Adrenal gland (tissue), 12 donors: ENCODE data around the gene SOX13. TPM values are rescaled to one million over a fixed set of nuclear protein-coding genes. Genes with fewer than 3 reads are reported as not detected.
"Not testable (repeated sequence)": the region's sequence is repeated elsewhere in the genome, so short reads cannot be mapped to it uniquely, and the experiment has no call there.

ENCODE experiments used
- DNase-seq, 7 donors: peaks; one replicate each; pipeline ENCODE4 v3.0.0-alpha.2; 2019 to 2020
- H3K27ac ChIP-seq, 5 donors: fragments of 200-600 bp; sonication (generic) in 4 of 5; 1 replicate in 3 of 5; 2 replicates in 2 of 5; pipeline versions ENCODE4 v1.5.1 to v1.8.0; 2016 to 2020; ENCODE audit warnings: mild to moderate bottlenecking in 1 of 5
- H3K27me3 ChIP-seq: fragments of 200-600 bp; 2 replicates; pipeline ENCODE4 v1.8.0; 2021
- H3K36me3 ChIP-seq, 2 donors: fragments of 200-600 bp; replicated peaks in 1 of 2; 1 replicate in 1 of 2; 2 replicates in 1 of 2; pipeline versions ENCODE4 v1.5.1 to v1.8.0; 2018 to 2022
- H3K4me1 ChIP-seq, 2 donors: fragments of 200-600 bp; replicated peaks in 1 of 2; 1 replicate in 1 of 2; 2 replicates in 1 of 2; pipeline versions ENCODE4 v1.5.1 to v1.8.0; 2018 to 2021
- H3K4me3 ChIP-seq, 4 donors: fragments of 200-600 bp; sonication (generic) in 3 of 4; one replicate each; pipeline ENCODE4 v1.5.1; 2016 to 2018
- H3K9me3 ChIP-seq, 3 donors: fragments of 200-600 bp; sonication (generic) in 1 of 3; replicated peaks in 1 of 3; 1 replicate in 2 of 3; 2 replicates in 1 of 3; pipeline versions ENCODE4 v1.5.1 to v1.8.0; 2016 to 2021
- CTCF ChIP-seq, 6 experiments: fragments of 450-650 bp in 4 of 6; fragments of 200-600 bp in 2 of 6; sonication (generic) in 1 of 6; IDR thresholded peaks; 1 replicate in 5 of 6; 2 replicates in 1 of 6; pipeline versions ENCODE4 v1.5.1 to v1.8.0; 2016 to 2021; ENCODE audit warnings: antibody characterized with exemption in 6 of 6, mild to moderate bottlenecking in 2 of 6, moderate library complexity in 1 of 6
- POLR2A ChIP-seq, 2 donors: fragments of 450-650 bp; IDR thresholded peaks; one replicate each; pipeline ENCODE4 v1.6.1; 2017; ENCODE audit warnings: antibody characterized with exemption in 2 of 2, mild to moderate bottlenecking in 2 of 2, moderate library complexity in 1 of 2
- WGBS, 4 donors: extraction: QIAGEN DNeasy Blood & Tissue Kit in 2 of 4; methylation state at CpG; one replicate each; pipeline versions ENCODE4 v1.1.5 to v1.1.7; 2013 to 2017; 5-methylcytosine and 5-hydroxymethylcytosine counted together
- intact Hi-C, 2 donors: fragments of 100-400 bp; cut with DNase I; formaldehyde crosslinking; loops; one replicate each; pipeline versions ENCODE4 v1.14.1 to v1.15.0; 2022 to 2023
- polyA plus RNA-seq, 3 donors: library from polyadenylated mRNA; stranded (reverse); fragments of 200-250 nt in 2 of 3; fragments of 350-450 nt in 1 of 3; fragmentation: Illumina TruSeq in 1 of 3; extraction: RNeasy Lipid Tissue Mini Kit (QIAGEN cat#74804) in 1 of 3; gene quantifications; one replicate each; pipeline ENCODE4 v1.2.3, GENCODE V29; 2013 to 2014
- total RNA-seq, 9 donors: library from RNA; depleted of rRNA in 4 of 9; stranded (reverse); fragments of >200 nt in 4 of 9; fragments of 120-200 nt in 1 of 9; fragmentation: NEBNext Ultra II Directional in 1 of 9; extraction: Animal tissue kit (Norgen Biotek cat#: 25700) in 1 of 9; gene quantifications; one replicate each; pipeline versions ENCODE4 v1.1.0 to v1.2.4, GENCODE V29; 2013 to 2023
- donor health status: healthy with polysubstance abuse.
- donor health status: Bipolar disorder and iron deficiency.
- donor health status: DM: yes; HTN: yes; CAD: no.
- donor health status: DM: no; HTN: no; CAD: no.
- donor health status: DM: no; HTN: no; CAD: no.
- donor health status: DM: yes; HTN: yes; CAD: no.

SOX13 gene
- total and polyA plus RNA-seq, 12 donors, result 4.2 to 44.5 (median 25.6) TPM

GRCh38 chr1:204043680-204044079 is 29.2 kb upstream of the SOX13 start:
- H3K9me3 ChIP-seq, result no peaks in the 10 kb centered on the region
- H3K27ac ChIP-seq, result no peak overlapping the region
- intact Hi-C loops, result no loop called here
- 73 to 81% (median 78%) methylated on average over 4 to 8 of the region's 8 CpGs for WGBS, 4 donors
- H3K36me3 ChIP-seq, result no peaks in the 10 kb centered on the region
- DNase-seq, result peak in 2 of 7 donors; percentile 8 to 54
- H3K27me3 ChIP-seq, result no peaks in the 10 kb centered on the region
- TF ChIP-seq POLR2A (IDR thresholded peaks at IDR 0.05) (no peak), CTCF (IDR thresholded peaks at IDR 0.05) (no peak)
- no peaks in the 10 kb centered on the region for H3K4me1 ChIP-seq
- H3K4me3 ChIP-seq, result no peak overlapping the region

GRCh38 chr1:204044448-204044847 is 28.5 kb upstream of the SOX13 start:
- Histone ChIP-seq H3K4me3 (no peak overlapping the region), H3K9me3 (no peaks in the 10 kb centered on the region), H3K36me3 (no peaks in the 10 kb centered on the region), H3K4me1 (no peaks in the 10 kb centered on the region), H3K27me3 (no peaks in the 10 kb centered on the region), H3K27ac (no peak overlapping the region)
- TF ChIP-seq CTCF (IDR thresholded peaks at IDR 0.05) (no peak), POLR2A (IDR thresholded peaks at IDR 0.05) (no peak)
- WGBS, 4 donors, result 50 to 63% (median 61%) methylated on average over 1 of the region's 1 CpG
- DNase-seq, result no peak
- intact Hi-C loops, result no loop called here

- H3K36me3 ChIP-seq, result no peaks in the 10 kb centered on the region
- H3K27ac ChIP-seq, result no peak overlapping the region
- TF ChIP-seq CTCF (IDR thresholded peaks at IDR 0.05) (no peak), POLR2A (IDR thresholded peaks at IDR 0.05) (no peak)
- DNase-seq, result peak in 1 of 7 donors; percentile 30
- H3K4me1 ChIP-seq, result no peaks in the 10 kb centered on the region
- H3K9me3 ChIP-seq, result no peaks in the 10 kb centered on the region
- intact Hi-C loops, result no loop called here
- WGBS, 4 donors, result 73 to 85% (median 78%) methylated on average over 8 of the region's 8 CpGs; no CpG with 5 or more reads in 1 of the 4 donors
- H3K27me3 ChIP-seq, result no peaks in the 10 kb centered on the region
- H3K4me3 ChIP-seq, result no peak overlapping the region
Measured at GRCh38 chr1:204045430-204045829, 27.5 kb upstream of the SOX13 start.

GRCh38 chr1:204046346-204046745 is 26.6 kb upstream of the SOX13 start:
- Histone ChIP-seq H3K4me1 (no peaks in the 10 kb centered on the region), H3K4me3 (no peak overlapping the region), H3K27me3 (no peaks in the 10 kb centered on the region), H3K9me3 (no peaks in the 10 kb centered on the region), H3K27ac (no peak overlapping the region), H3K36me3 (no peaks in the 10 kb centered on the region)
- peak in 2 of 7 donors; percentile 33 for DNase-seq
- WGBS, 4 donors, result 92 to 100% (median 92%) methylated on average over 5 of the region's 5 CpGs
- intact Hi-C loops, result no loop called here
- TF ChIP-seq POLR2A (IDR thresholded peaks at IDR 0.05), result no peak
- no peak for TF ChIP-seq CTCF (IDR thresholded peaks at IDR 0.05)

GRCh38 chr1:204048796-204049195 is 24.1 kb upstream of the SOX13 start:
- intact Hi-C loops, H3K4me3 ChIP-seq, DNase-seq, H3K27ac ChIP-seq, H3K27me3 ChIP-seq, H3K4me1 ChIP-seq, H3K9me3 ChIP-seq, H3K36me3 ChIP-seq: not testable (repeated sequence)
- 57 to 84% (median 75%) methylated on average over 3 of the region's 3 CpGs for WGBS, 4 donors
